Panc1 (cell line): Measurements from ENCODE around the gene CHIC2. TPM values are rescaled to one million over a fixed set of nuclear protein-coding genes. Genes with fewer than 3 reads are reported as not detected.

Source experiments
- ATAC-seq: fragments of 200-7000 bp; cut with Tn5 transposase; 2 replicates; pipeline ENCODE4 v1.9.1; 2020; ENCODE audit warnings: mild to moderate bottlenecking, moderate library complexity
- BruUV-seq: library from RNA; stranded (reverse); fragments of 400-500 nt; replicated peaks from 2 replicates; lab custom pipeline; 2021; lab: Mats Ljungman, UMichigan
- CTCF ChIA-PET: fragments of 300-600 bp; sonication (Branson Sonifier 250); formaldehyde crosslinking; loops from one replicate; lab custom pipeline; 2022; ENCODE audit warnings: antibody characterized with exemption; lab: Charles Lee
- POLR2A ChIA-PET: fragments of 300-600 bp; sonication (Branson Sonifier 250); formaldehyde crosslinking; loops from one replicate; lab custom pipeline; 2022; ENCODE audit warnings: antibody characterized with exemption; lab: Charles Lee
- DNase-seq: peaks from one replicate; pipeline ENCODE4 v3.0.0-alpha.2; 2010; ENCODE audit warnings: low read depth, low spot score
- H3K27ac ChIP-seq: 2 replicates; pipeline ENCODE4 v1.5.1; 2011; ENCODE audit warnings: mild to moderate bottlenecking, low read length, inconsistent platforms
- H3K27me3 ChIP-seq: fragments of 200-500 bp; sonication (Bioruptor generic); 2 replicates; pipeline ENCODE4 v1.6.0; 2014; ENCODE audit warnings: low read length, inconsistent platforms; ENCODE audit not compliant: control insufficient read depth, insufficient read depth
- H3K36me3 ChIP-seq: fragments of 200-500 bp; sonication (Bioruptor generic); 2 replicates; pipeline ENCODE4 v1.5.1; 2014; ENCODE audit warnings: inconsistent platforms, mild to moderate bottlenecking, low read length, moderate library complexity; ENCODE audit not compliant: control insufficient read depth, insufficient read depth
- H3K4me1 ChIP-seq: 2 replicates; pipeline ENCODE4 v1.5.1; 2011; ENCODE audit warnings: inconsistent platforms, mild to moderate bottlenecking, low read length, moderate library complexity; ENCODE audit not compliant: control insufficient read depth, insufficient read depth
- H3K4me3 ChIP-seq, 2 experiments: 2 replicates each; pipeline ENCODE4 v1.5.1; 2011 to 2012; ENCODE audit warnings: low read depth in 2 of 2, low read length in 2 of 2, mild to moderate bottlenecking in 2 of 2, inconsistent platforms in 1 of 2, moderate library complexity in 1 of 2
- H3K9me3 ChIP-seq: fragments of 200-500 bp; sonication (Bioruptor generic); 2 replicates; pipeline ENCODE4 v1.5.1; 2014; ENCODE audit warnings: low read depth, mild to moderate bottlenecking, inconsistent platforms, low read length, moderate library complexity; ENCODE audit not compliant: control insufficient read depth, insufficient read depth
- CTCF ChIP-seq: fragments of 450-650 bp; IDR thresholded peaks from 2 replicates; pipeline ENCODE4 v1.5.1; 2017; ENCODE audit warnings: mild to moderate bottlenecking
- POLR2AphosphoS5 ChIP-seq: IDR thresholded peaks from 2 replicates; pipeline ENCODE4 v1.6.1; 2012; ENCODE audit warnings: mild to moderate bottlenecking, low read depth, low read length, moderate library complexity
- SIN3A ChIP-seq: IDR thresholded peaks from 2 replicates; pipeline ENCODE4 v1.6.1; 2012; ENCODE audit warnings: low read depth, mild to moderate bottlenecking, low read length, moderate library complexity, borderline replicate concordance; ENCODE audit not compliant: insufficient read depth
- TCF7L2 ChIP-seq: IDR thresholded peaks from 2 replicates; pipeline ENCODE4 v1.6.1; 2011; ENCODE audit warnings: mild to moderate bottlenecking, low read depth, low read length, inconsistent platforms
- in situ Hi-C: cut with HindIII; loops from 2 replicates; pipeline ENCODE4 v1.10.0; 2016; ENCODE audit warnings: low sequenced_read_pairs, low pct_unique_long_range_greater_than_20kb
- intact Hi-C: fragments of 100-400 bp; cut with micrococcal nuclease; formaldehyde crosslinking; loops from one replicate; pipeline ENCODE4 v1.10.0; 2022; ENCODE audit not compliant: unreplicated experiment
- total RNA-seq: library from RNA; stranded (reverse); gene quantifications from one replicate; pipeline ENCODE4 v1.2.1, GENCODE V29; 2021; ENCODE audit not compliant: unreplicated experiment
- TF ChIP-seq, protein P1 (sequence below), 2 experiments: IDR thresholded peaks; 2 replicates each; pipeline ENCODE4 v1.6.1; 2011 to 2012; ENCODE audit warnings: low read depth in 2 of 2, control low read depth in 1 of 2, low read length in 1 of 2, mild to moderate bottlenecking in 1 of 2, moderate library complexity in 1 of 2; ENCODE audit not compliant: insufficient read depth in 1 of 2

Gene CHIC2
- total RNA-seq, 1 experiment from 2014 or later, result 10.3 TPM

DNA sequence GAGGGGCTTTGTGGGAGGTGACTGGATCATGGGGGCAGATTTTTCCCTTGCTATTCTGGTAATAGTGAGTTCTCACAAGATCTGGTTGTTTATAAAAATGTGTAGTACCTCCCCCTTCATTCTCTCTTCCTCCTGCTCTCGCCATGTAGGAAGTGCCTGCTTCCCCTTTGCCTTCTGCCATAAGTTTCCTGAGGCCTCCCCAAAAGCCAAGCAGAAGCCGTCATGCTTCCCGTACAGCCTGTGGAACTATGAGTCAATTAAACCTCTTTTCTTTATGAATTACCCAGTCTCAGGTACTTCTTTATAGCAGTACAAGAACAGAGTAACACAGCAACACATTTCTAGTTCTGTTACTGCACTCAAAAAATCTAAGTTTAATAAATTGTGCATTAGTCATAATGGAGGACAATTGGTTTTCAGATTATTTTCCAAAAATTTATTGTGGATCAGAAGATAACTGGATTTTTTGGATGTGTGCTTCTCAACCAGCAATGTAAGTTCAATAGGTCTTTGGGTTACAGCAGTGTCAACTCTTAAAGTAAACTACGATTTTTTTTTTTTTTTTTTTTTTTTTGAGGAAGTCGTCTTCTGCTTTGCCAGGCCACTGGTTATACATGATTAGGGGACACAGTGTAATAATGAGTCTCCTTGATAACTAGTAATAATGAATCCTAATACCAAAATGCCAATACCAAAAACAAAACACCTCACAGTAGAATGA lies 69.9 kb downstream of the CHIC2 start:
- TF ChIP-seq SIN3A, result no peak
- no peak for TF ChIP-seq CTCF
- no peak for TF ChIP-seq POLR2AphosphoS5
- no peak for TF ChIP-seq TCF7L2
- CTCF ChIA-PET, result no interaction called here
- in situ Hi-C loops (no loop called here), intact Hi-C loops (no loop called here)
- Histone ChIP-seq H3K9me3 (no peaks in the 10 kb centered on the region), H3K4me1 (no peaks in the 10 kb centered on the region), H3K27ac (no peak overlapping the region), H3K36me3 (no peaks in the 10 kb centered on the region), H3K27me3 (no peaks in the 10 kb centered on the region), H3K4me3 (no peak overlapping the region)
- no peak for ATAC-seq
- POLR2A ChIA-PET, result no interaction called here
- no peak for DNase-seq
- no TSS peak for BruUV-seq

DNA sequence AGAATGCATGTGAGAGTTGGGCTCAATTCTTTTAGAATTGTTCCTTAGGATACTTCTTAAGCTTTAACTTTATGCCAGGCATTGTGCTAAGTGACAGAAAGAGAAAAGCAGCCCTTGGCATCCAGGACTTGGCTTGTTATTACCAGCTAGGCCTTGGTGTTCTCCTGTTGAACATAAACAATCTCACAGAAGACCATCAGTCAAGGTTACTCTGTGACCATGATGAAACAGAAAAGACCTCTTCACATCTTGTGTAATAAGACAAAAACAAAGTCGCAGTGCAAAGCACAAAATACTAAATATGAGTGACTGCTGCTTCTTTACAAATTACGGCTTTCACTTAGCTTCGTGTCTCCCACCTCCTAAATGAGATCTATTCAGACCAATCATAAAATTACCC lies 71.6 kb downstream of the CHIC2 start:
- no peaks in the 10 kb centered on the region for H3K4me1 ChIP-seq
- TF ChIP-seq TCF7L2 (no peak), SIN3A (no peak), CTCF (no peak), POLR2AphosphoS5 (no peak)
- TF ChIP-seq, protein P1, sequence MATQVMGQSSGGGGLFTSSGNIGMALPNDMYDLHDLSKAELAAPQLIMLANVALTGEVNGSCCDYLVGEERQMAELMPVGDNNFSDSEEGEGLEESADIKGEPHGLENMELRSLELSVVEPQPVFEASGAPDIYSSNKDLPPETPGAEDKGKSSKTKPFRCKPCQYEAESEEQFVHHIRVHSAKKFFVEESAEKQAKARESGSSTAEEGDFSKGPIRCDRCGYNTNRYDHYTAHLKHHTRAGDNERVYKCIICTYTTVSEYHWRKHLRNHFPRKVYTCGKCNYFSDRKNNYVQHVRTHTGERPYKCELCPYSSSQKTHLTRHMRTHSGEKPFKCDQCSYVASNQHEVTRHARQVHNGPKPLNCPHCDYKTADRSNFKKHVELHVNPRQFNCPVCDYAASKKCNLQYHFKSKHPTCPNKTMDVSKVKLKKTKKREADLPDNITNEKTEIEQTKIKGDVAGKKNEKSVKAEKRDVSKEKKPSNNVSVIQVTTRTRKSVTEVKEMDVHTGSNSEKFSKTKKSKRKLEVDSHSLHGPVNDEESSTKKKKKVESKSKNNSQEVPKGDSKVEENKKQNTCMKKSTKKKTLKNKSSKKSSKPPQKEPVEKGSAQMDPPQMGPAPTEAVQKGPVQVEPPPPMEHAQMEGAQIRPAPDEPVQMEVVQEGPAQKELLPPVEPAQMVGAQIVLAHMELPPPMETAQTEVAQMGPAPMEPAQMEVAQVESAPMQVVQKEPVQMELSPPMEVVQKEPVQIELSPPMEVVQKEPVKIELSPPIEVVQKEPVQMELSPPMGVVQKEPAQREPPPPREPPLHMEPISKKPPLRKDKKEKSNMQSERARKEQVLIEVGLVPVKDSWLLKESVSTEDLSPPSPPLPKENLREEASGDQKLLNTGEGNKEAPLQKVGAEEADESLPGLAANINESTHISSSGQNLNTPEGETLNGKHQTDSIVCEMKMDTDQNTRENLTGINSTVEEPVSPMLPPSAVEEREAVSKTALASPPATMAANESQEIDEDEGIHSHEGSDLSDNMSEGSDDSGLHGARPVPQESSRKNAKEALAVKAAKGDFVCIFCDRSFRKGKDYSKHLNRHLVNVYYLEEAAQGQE (IDR thresholded peaks at IDR 0.05; ENCODE audit: insufficient read depth in 1 of 2, low read depth in 2 of 2, low read length in 1 of 2), result no peak
- intact Hi-C loops (no loop called here), in situ Hi-C loops (no loop called here)
- no peaks in the 10 kb centered on the region for H3K36me3 ChIP-seq
- no peak overlapping the region for H3K4me3 ChIP-seq
- no peaks in the 10 kb centered on the region for H3K9me3 ChIP-seq
- ChIA-PET POLR2A (no interaction called here), CTCF (interaction anchor here (0.6 kb wide), 1 partner anchor 25 kb away, joined by 3 read pairs; no protein-coding TSS in a partner anchor)
- ATAC-seq, result no peak
- H3K27ac ChIP-seq, result no peak overlapping the region
- DNase-seq, result no peak
- no peaks in the 10 kb centered on the region for H3K27me3 ChIP-seq
- BruUV-seq, result no TSS peak
